H1 (cell line): Measurements from ENCODE around the gene UBAP2L. TPM values are rescaled to one million over a fixed set of nuclear protein-coding genes. Genes with fewer than 3 reads are reported as not detected.
A peak's percentile ranks its signal among the peaks of the same experiment; 100 is the strongest.

ENCODE experiments used
- CTCF ChIA-PET: fragments of 300-600 bp; sonication (Branson Sonifier 250); formaldehyde crosslinking; loops from one replicate; lab custom pipeline; 2021; ENCODE audit not compliant: partially characterized antibody; lab: Charles Lee
- POLR2A ChIA-PET: fragments of 300-600 bp; sonication (Branson Sonifier 250); formaldehyde crosslinking; loops from one replicate; lab custom pipeline; 2021; ENCODE audit warnings: inconsistent platforms; ENCODE audit not compliant: partially characterized antibody; lab: Charles Lee
- DNase-seq, 2 experiments: peaks; one replicate each; pipeline versions ENCODE4 v3.0.0 to v3.0.0-alpha.2; 2010 to 2022; ENCODE audit warnings: low spot score in 2 of 2, low read depth in 1 of 2, mixed read lengths in 1 of 2
- FAIRE-seq: peaks from 2 replicates; lab custom pipeline; 2011; peaks lifted over from hg19 to GRCh38; lab: Jason Lieb, UNC
- H2AFZ ChIP-seq: 2 replicates; pipeline ENCODE4 v1.8.1; 2012; ENCODE audit warnings: low read length, inconsistent platforms
- H2AK5ac ChIP-seq: 2 replicates; pipeline ENCODE4 v1.6.1; 2013; ENCODE audit warnings: low read depth, low read length
- H2BK120ac ChIP-seq: replicated peaks from 2 replicates; pipeline ENCODE3; 2013; ENCODE audit warnings: low read depth, low read length, inconsistent platforms
- H2BK12ac ChIP-seq: 2 replicates; pipeline ENCODE4 v1.6.1; 2013; ENCODE audit warnings: low read depth, low read length
- H2BK15ac ChIP-seq: 2 replicates; pipeline ENCODE4 v1.6.1; 2013; ENCODE audit warnings: low read length
- H2BK20ac ChIP-seq: 2 replicates; pipeline ENCODE4 v1.6.1; 2013; ENCODE audit warnings: low read length
- H2BK5ac ChIP-seq: 2 replicates; pipeline ENCODE4 v1.6.1; 2013; ENCODE audit warnings: low read depth, low read length
- H3K14ac ChIP-seq: 2 replicates; pipeline ENCODE4 v1.6.1; 2013; ENCODE audit warnings: inconsistent platforms; ENCODE audit not compliant: insufficient read length
- H3K18ac ChIP-seq: 2 replicates; pipeline ENCODE4 v1.6.1; 2013; ENCODE audit warnings: low read length; ENCODE audit errors: extremely low read depth
- H3K23ac ChIP-seq: 2 replicates; pipeline ENCODE4 v1.6.1; 2013; ENCODE audit warnings: inconsistent platforms; ENCODE audit not compliant: insufficient read length
- H3K23me2 ChIP-seq: 2 replicates; pipeline ENCODE4 v1.6.1; 2013; ENCODE audit warnings: low read depth, low read length
- H3K27ac ChIP-seq: 2 replicates; pipeline ENCODE4 v1.6.1; 2011; ENCODE audit warnings: low read depth, low read length, inconsistent platforms
- H3K27me3 ChIP-seq, 4 experiments: replicated peaks in 1 of 4; 1 replicate in 1 of 4; 2 replicates in 3 of 4; pipeline versions ENCODE4 v1.6.1 to v1.8.1; 2011 to 2013; ENCODE audit warnings: low read length in 3 of 4, mild to moderate bottlenecking in 3 of 4, inconsistent platforms in 2 of 4, mixed read lengths in 2 of 4, moderate library complexity in 1 of 4; ENCODE audit not compliant: control insufficient read depth in 3 of 4, insufficient read depth in 3 of 4; ENCODE audit errors: extremely low read depth in 1 of 4
- H3K36me3 ChIP-seq, 4 experiments: 2 replicates each; pipeline versions ENCODE4 v1.6.1 to v1.8.1; 2011 to 2013; ENCODE audit warnings: mild to moderate bottlenecking in 4 of 4, low read length in 3 of 4, moderate library complexity in 2 of 4, control low read depth in 1 of 4, inconsistent platforms in 1 of 4; ENCODE audit not compliant: insufficient read depth in 4 of 4, control insufficient read depth in 2 of 4
- H3K4ac ChIP-seq: replicated peaks from 2 replicates; pipeline ENCODE3; 2013; ENCODE audit warnings: low read length, low read depth, mixed read lengths, inconsistent platforms; ENCODE audit not compliant: insufficient read length
- H3K4me1 ChIP-seq, 4 experiments: replicated peaks in 1 of 4; 1 replicate in 1 of 4; 2 replicates in 3 of 4; pipeline versions ENCODE4 v1.6.1 to v1.8.1; 2011 to 2013; ENCODE audit warnings: low read length in 3 of 4, inconsistent platforms in 2 of 4, mixed read lengths in 1 of 4; ENCODE audit not compliant: insufficient read depth in 4 of 4, control insufficient read depth in 3 of 4
- H3K4me2 ChIP-seq, 2 experiments: 2 replicates each; pipeline versions ENCODE4 v1.6.1 to v1.8.1; 2011 to 2013; ENCODE audit warnings: low read depth in 2 of 2, low read length in 2 of 2, control low read depth in 1 of 2, inconsistent platforms in 1 of 2, mild to moderate bottlenecking in 1 of 2; ENCODE audit not compliant: insufficient read depth in 1 of 2
- H3K4me3 ChIP-seq, 4 experiments: fragments of 200-600, 300-600 bp in 1 of 4; sonication (generic), shearing (Covaris generic), sonication (Bioruptor Twin) in 1 of 4; 2 replicates each; pipeline versions ENCODE4 v1.5.1 to v1.8.1; 2011 to 2016; ENCODE audit warnings: low read length in 4 of 4, low read depth in 3 of 4, control low read depth in 2 of 4, inconsistent platforms in 2 of 4, mild to moderate bottlenecking in 2 of 4, mixed read lengths in 1 of 4, moderate library complexity in 1 of 4; ENCODE audit not compliant: insufficient read depth in 2 of 4; ENCODE audit errors: extremely low read depth in 1 of 4
- H3K56ac ChIP-seq: replicated peaks from 2 replicates; pipeline ENCODE3; 2013; ENCODE audit warnings: low read depth, mild to moderate bottlenecking, mixed read lengths, low read length, inconsistent platforms; ENCODE audit not compliant: insufficient read length
- H3K79me1 ChIP-seq: 2 replicates; pipeline ENCODE4 v1.6.1; 2013; ENCODE audit warnings: low read depth, low read length, control low read depth
- H3K79me2 ChIP-seq, 2 experiments: 2 replicates each; pipeline versions ENCODE4 v1.6.1 to v1.8.1; 2012 to 2013; ENCODE audit warnings: low read length in 2 of 2, mild to moderate bottlenecking in 2 of 2, inconsistent platforms in 1 of 2; ENCODE audit not compliant: insufficient read depth in 2 of 2, control insufficient read depth in 1 of 2
- H3K9ac ChIP-seq, 4 experiments: replicated peaks in 1 of 4; 1 replicate in 1 of 4; 2 replicates in 3 of 4; pipeline versions ENCODE4 v1.6.1 to v1.8.1; 2011 to 2013; ENCODE audit warnings: low read depth in 3 of 4, low read length in 3 of 4, control low read depth in 2 of 4, mild to moderate bottlenecking in 2 of 4, moderate library complexity in 2 of 4, inconsistent platforms in 1 of 4; ENCODE audit errors: extremely low read depth in 1 of 4
- H3K9me3 ChIP-seq, 2 experiments: 2 replicates each; pipeline versions ENCODE4 v1.6.1 to v1.8.1; 2012 to 2013; ENCODE audit warnings: mild to moderate bottlenecking in 2 of 2, moderate library complexity in 2 of 2, control low read depth in 1 of 2, inconsistent platforms in 1 of 2, low read depth in 1 of 2, low read length in 1 of 2, mixed read lengths in 1 of 2; ENCODE audit not compliant: insufficient read depth in 2 of 2
- H4K20me1 ChIP-seq, 2 experiments: replicated peaks in 1 of 2; 2 replicates each; pipeline versions ENCODE3 to v1.8.1; 2011 to 2013; ENCODE audit warnings: inconsistent platforms in 2 of 2, low read length in 2 of 2, mild to moderate bottlenecking in 1 of 2; ENCODE audit not compliant: insufficient read depth in 2 of 2, control insufficient read depth in 1 of 2
- H4K5ac ChIP-seq: 2 replicates; pipeline ENCODE4 v1.6.1; 2013; ENCODE audit warnings: low read length, low read depth, mixed read lengths, inconsistent platforms; ENCODE audit not compliant: insufficient read length
- H4K8ac ChIP-seq: 2 replicates; pipeline ENCODE4 v1.8.0; 2013; ENCODE audit warnings: mild to moderate bottlenecking, moderate library complexity, low read length, inconsistent platforms; ENCODE audit not compliant: insufficient read depth; ENCODE audit errors: extremely low read depth
- H4K91ac ChIP-seq: replicated peaks from 2 replicates; pipeline ENCODE3; 2013; ENCODE audit warnings: low read length, mixed read lengths, inconsistent platforms; ENCODE audit not compliant: insufficient read length
- JUND ChIP-seq: IDR thresholded peaks from 2 replicates; pipeline ENCODE4 v1.6.1; 2011; ENCODE audit warnings: mild to moderate bottlenecking, improper control_type of control experiment, low read length
- POLR2AphosphoS5 ChIP-seq: IDR thresholded peaks from 2 replicates; pipeline ENCODE4 v1.6.1; 2011; ENCODE audit warnings: low read depth, low read length
- POU5F1 ChIP-seq: IDR thresholded peaks from 2 replicates; pipeline ENCODE4 v1.6.1; 2011; ENCODE audit warnings: low read depth, mild to moderate bottlenecking, low read length, moderate library complexity
- RFX5 ChIP-seq: IDR thresholded peaks from 2 replicates; pipeline ENCODE4 v1.6.1; 2011; ENCODE audit warnings: low read depth, low read length, improper control_type of control experiment, borderline replicate concordance
- SIN3A ChIP-seq, 2 experiments: IDR thresholded peaks in 1 of 2; conservative IDR thresholded peaks in 1 of 2; 2 replicates each; pipeline ENCODE4 v1.6.1; 2011 to 2012; ENCODE audit warnings: low read length in 2 of 2, improper control_type of control experiment in 1 of 2, low read depth in 1 of 2, mild to moderate bottlenecking in 1 of 2
- SP4 ChIP-seq: IDR thresholded peaks from 2 replicates; pipeline ENCODE4 v1.6.1; 2012; ENCODE audit warnings: low read length, inconsistent platforms
- WGBS, 2 experiments: shearing (Covaris generic) in 1 of 2; methylation state at CpG; one replicate each; pipeline versions ENCODE4 v1.1.6 to v1.1.7; 2013 to 2015; ENCODE audit warnings: low lambda C conversion rate in 2 of 2, mixed read lengths in 2 of 2, inconsistent platforms in 1 of 2, low coverage in 1 of 2, missing lambda C conversion rate in 1 of 2; ENCODE audit not compliant: insufficient replicate concordance in 2 of 2, insufficient coverage in 1 of 2, insufficient read length in 1 of 2; ENCODE audit errors: extremely low coverage in 1 of 2, missing lambda C conversion rate in 1 of 2; 5-methylcytosine and 5-hydroxymethylcytosine counted together
- polyA plus RNA-seq, 7 experiments: library from polyadenylated mRNA; depleted of rRNA in 3 of 7; stranded (reverse) in 5 of 7; unstranded in 2 of 7; fragments of >200 nt in 5 of 7; fragments of 200-250 nt in 2 of 7; gene quantifications; 1 replicate in 5 of 7; 2 replicates in 1 of 7; 4 replicates in 1 of 7; pipeline versions ENCODE4 v1.2.1 to v1.2.3, GENCODE V29; 2011 to 2013; ENCODE audit warnings: missing spikeins in 2 of 7, mixed read lengths in 2 of 7
- total RNA-seq: library from RNA; stranded (reverse); fragmentation: NEBNext Ultra II Directional; extraction: Animal tissue kit (Norgen Biotek cat#: 25700); gene quantifications from 2 replicates; pipeline ENCODE4 v1.2.1, GENCODE V29; 2021
- TF ChIP-seq, protein P1 (sequence below): IDR thresholded peaks from 2 replicates; pipeline ENCODE4 v1.6.1; 2012; ENCODE audit warnings: inconsistent platforms

Gene UBAP2L
- total and polyA plus RNA-seq, 2 of the 8 experiments (the other 6 are each of a cell fraction or from before 2014, with no cell fraction given): 254 to 349 TPM

DNA sequence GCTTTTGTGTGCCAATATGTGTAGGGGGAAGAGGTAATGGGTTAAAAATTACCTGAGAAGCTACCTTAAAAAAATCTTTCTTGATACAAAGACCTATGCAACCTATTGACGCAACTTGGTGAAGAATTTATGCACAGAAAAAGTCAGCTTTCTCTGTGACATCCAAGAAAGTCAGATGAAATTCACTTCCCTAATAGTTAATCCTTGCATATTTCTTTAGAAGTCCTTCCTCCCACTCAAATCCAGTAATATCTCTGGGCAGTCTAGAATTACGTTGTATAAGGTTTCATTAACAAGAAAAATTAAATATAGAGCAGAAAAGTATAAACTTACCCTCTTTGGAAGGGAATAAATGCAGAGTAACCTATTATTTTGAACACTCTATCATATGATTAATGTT, 2.9 kb downstream of the UBAP2L start:
- H3K79me1 ChIP-seq: peaks cover 4% of the 10 kb centered on the region; the same call in 1 of the 2 replicates
- H4K20me1 ChIP-seq: peaks cover 7 to 9% of the 10 kb centered on the region in 2 experiments
- peaks cover 0 to 10% (median 3%) of the 10 kb centered on the region in 4 experiments; a peak in 4 of 7 replicates for H3K4me1 ChIP-seq
- no peak overlapping the region for H3K18ac ChIP-seq
- no peak overlapping the region for H3K14ac ChIP-seq
- no peak overlapping the region for H3K9ac ChIP-seq
- H3K56ac ChIP-seq: no peak overlapping the region
- peak overlapping the region in 1 of 4 experiments; percentile 83; a peak in 2 of 8 replicates for H3K4me3 ChIP-seq
- H3K27me3 ChIP-seq: no peaks in the 10 kb centered on the region
- no peak overlapping the region for H3K27ac ChIP-seq
- H3K9me3 ChIP-seq: no peaks in the 10 kb centered on the region
- H2BK15ac ChIP-seq: no peak overlapping the region
- no peak overlapping the region for H2BK20ac ChIP-seq
- no peak for FAIRE-seq
- no peak overlapping the region for H2BK12ac ChIP-seq
- POLR2A ChIA-PET: interaction anchor here (0.8 to 9.0 kb wide), 7 partner anchors 11 to 55 kb away, joined by 3 to 107 read pairs (median 4); no protein-coding TSS in a partner anchor
- no peak overlapping the region for H2BK120ac ChIP-seq
- no peak overlapping the region for H2BK5ac ChIP-seq
- TF ChIP-seq, protein P1, sequence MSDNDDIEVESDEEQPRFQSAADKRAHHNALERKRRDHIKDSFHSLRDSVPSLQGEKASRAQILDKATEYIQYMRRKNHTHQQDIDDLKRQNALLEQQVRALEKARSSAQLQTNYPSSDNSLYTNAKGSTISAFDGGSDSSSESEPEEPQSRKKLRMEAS: no peak
- TF ChIP-seq JUND (no peak), SP4 (no peak), POU5F1 (no peak), POLR2AphosphoS5 (no peak), RFX5 (no peak), SIN3A (conservative IDR thresholded peaks at IDR 0.05 in 1 of 2, IDR thresholded peaks at IDR 0.05 in 1 of 2; ENCODE audit: low read depth in 1 of 2, low read length in 2 of 2) (no peak)
- TF ChIP-seq, all 59 proteins: peak for 0
- Histone ChIP-seq H4K8ac (no peak overlapping the region), H2AFZ (no peak overlapping the region), H4K91ac (no peak overlapping the region), H2AK5ac (no peak overlapping the region), H3K79me2 (peaks cover 47 to 88% of the 10 kb centered on the region in 2 experiments), H4K5ac (no peak overlapping the region), H3K23ac (no peak overlapping the region), H3K4ac (no peak overlapping the region), H3K36me3 (peaks cover 15 to 41% (median 25%) of the 10 kb centered on the region in 4 experiments), H3K23me2 (peaks cover 5% of the 10 kb centered on the region), H3K4me2 (peak overlapping the region in 1 of 2 experiments; percentile 18; a peak in 1 of 4 replicates)
- CTCF ChIA-PET: interaction anchor here (1.4 to 2.6 kb wide), 5 partner anchors 11 to 111 kb away, joined by 4 to 9 read pairs (median 4); partner anchors contain the start of genes HAX1 and TPM3
- WGBS, 2 experiments: 89% methylated on average over 2 of the region's 2 CpGs; no CpG with 5 or more reads in 1 of the 2 experiments
- DNase-seq: no peak
